Body of pancreas (tissue), 4 donors: ENCODE data around the gene ARMC10. TPM values are rescaled to one million over a fixed set of nuclear protein-coding genes. Genes with fewer than 3 reads are reported as not detected.
"Not testable (repeated sequence)": the region's sequence is repeated elsewhere in the genome, so short reads cannot be mapped to it uniquely, and the experiment has no call there.

Experiments
- ATAC-seq: fragments of 150-250 bp; one replicate; pipeline ENCODE4 v1.9.1; 2016
- DNase-seq, 4 donors: peaks; one replicate each; pipeline ENCODE4 v3.0.0-alpha.2; 2019
- H3K27ac ChIP-seq, 4 donors: fragments of 200-600 bp; sonication (generic); 1 replicate in 3 of 4; 2 replicates in 1 of 4; pipeline versions ENCODE4 v1.5.1 to v1.6.1; 2016 to 2019; ENCODE audit warnings: mild to moderate bottlenecking in 1 of 4, mixed read lengths in 1 of 4, moderate library complexity in 1 of 4
- H3K27me3 ChIP-seq, 2 donors: fragments of 200-600 bp; sonication (generic); one replicate each; pipeline ENCODE4 v1.6.0; 2016; ENCODE audit warnings: mild to moderate bottlenecking in 1 of 2
- H3K36me3 ChIP-seq, 2 donors: fragments of 200-600 bp; sonication (generic); replicated peaks in 1 of 2; 2 replicates each; pipeline ENCODE4 v1.5.1; 2016; ENCODE audit warnings: low read depth in 2 of 2; ENCODE audit not compliant: insufficient read depth in 1 of 2
- H3K4me1 ChIP-seq: fragments of 200-600 bp; sonication (generic); one replicate; pipeline ENCODE4 v1.6.0; 2016
- H3K4me3 ChIP-seq, 2 donors: fragments of 200-600 bp; sonication (generic); 1 replicate in 1 of 2; 2 replicates in 1 of 2; pipeline ENCODE4 v1.5.1; 2016 to 2019
- H3K9me3 ChIP-seq, 3 donors: fragments of 200-600 bp; sonication (generic); 1 replicate in 2 of 3; 2 replicates in 1 of 3; pipeline ENCODE4 v1.5.1; 2016
- CTCF ChIP-seq, 7 experiments: fragments of 450-650 bp in 4 of 7; fragments of 200-600 bp in 3 of 7; sonication (generic) in 3 of 7; IDR thresholded peaks; one replicate each; pipeline ENCODE4 v1.5.1; 2016 to 2019; ENCODE audit warnings: antibody characterized with exemption in 7 of 7
- POLR2A ChIP-seq, 3 donors: fragments of 450-650 bp; IDR thresholded peaks; one replicate each; pipeline ENCODE4 v1.6.1; 2016; ENCODE audit warnings: antibody characterized with exemption in 3 of 3, mild to moderate bottlenecking in 2 of 3
- WGBS, 2 donors: methylation state at CpG; one replicate each; pipeline ENCODE4 v1.1.5; 2017; 5-methylcytosine and 5-hydroxymethylcytosine counted together
- intact Hi-C: fragments of 100-400 bp; cut with DNase I; formaldehyde crosslinking; loops from one replicate; pipeline ENCODE4 v1.15.1; 2023
- total RNA-seq, 2 donors: library from RNA; depleted of rRNA; stranded (reverse); fragments of >200 nt; gene quantifications; one replicate each; pipeline ENCODE4 v1.1.0, GENCODE V29; 2016

ARMC10 gene
- total RNA-seq, 2 donors from 2014 or later: 20.4 to 31.1 TPM

- WGBS, 2 donors: 40 to 48% methylated on average over 2 of the region's 2 CpGs
- no peaks in the 10 kb centered on the region for H3K4me1 ChIP-seq
- DNase-seq (no peak), ATAC-seq (no peak)
- H3K27me3 ChIP-seq: no peaks in the 10 kb centered on the region
- H3K4me3 ChIP-seq: no peak overlapping the region
- no peak overlapping the region for H3K27ac ChIP-seq
- intact Hi-C loops: no loop called here
- no peaks in the 10 kb centered on the region for H3K9me3 ChIP-seq
- no peak for TF ChIP-seq CTCF (IDR thresholded peaks at IDR 0.05)
- no peak for TF ChIP-seq POLR2A (IDR thresholded peaks at IDR 0.05)
- H3K36me3 ChIP-seq: peaks cover 0 to 5% of the 10 kb centered on the region in 2 donors
These were observed 26.6 kb downstream of the ARMC10 start for GRCh38 chr7:103101543-103101942.

GRCh38 chr7:103106005-103106702, 31.2 kb downstream of the ARMC10 start:
- H3K27me3 ChIP-seq: no peaks in the 10 kb centered on the region
- H3K4me1 ChIP-seq: no peaks in the 10 kb centered on the region
- TF ChIP-seq POLR2A (IDR thresholded peaks at IDR 0.05): no peak
- TF ChIP-seq CTCF (IDR thresholded peaks at IDR 0.05): no peak
- no peak overlapping the region for H3K4me3 ChIP-seq
- H3K36me3 ChIP-seq: no peaks in the 10 kb centered on the region
- DNase-seq: peak in 1 of 4 donors; percentile 20
- H3K9me3 ChIP-seq: no peaks in the 10 kb centered on the region
- intact Hi-C loops: no loop called here
- no peak overlapping the region for H3K27ac ChIP-seq
- no peak for ATAC-seq
- 73 to 77% methylated on average over 9 to 10 of the region's 12 CpGs for WGBS, 2 donors

GRCh38 chr7:103106703-103107070, 31.7 kb downstream of the ARMC10 start:
- H3K27ac ChIP-seq, H3K9me3 ChIP-seq, H3K27me3 ChIP-seq, intact Hi-C loops, H3K4me3 ChIP-seq, DNase-seq, H3K4me1 ChIP-seq, ATAC-seq, H3K36me3 ChIP-seq: not testable (repeated sequence)
- 50 to 67% methylated on average over 6 of the region's 6 CpGs for WGBS, 2 donors

GRCh38 chr7:103113164-103113563, 38.2 kb downstream of the ARMC10 start:
- peak; percentile 75 for ATAC-seq
- intact Hi-C loops: no loop called here

GRCh38 chr7:103114576-103115008, 39.7 kb downstream of the ARMC10 start:
- Histone ChIP-seq H3K4me3 (no peak overlapping the region), H3K27me3 (no peaks in the 10 kb centered on the region), H3K36me3 (no peaks in the 10 kb centered on the region), H3K9me3 (no peaks in the 10 kb centered on the region), H3K4me1 (peaks cover 7% of the 10 kb centered on the region), H3K27ac (no peak overlapping the region)
- intact Hi-C loops: no loop called here
- no peak for DNase-seq
- WGBS, 2 donors: 71 to 80% methylated on average over 1 of the region's 1 CpG
- no peak for ATAC-seq
- no peak for TF ChIP-seq POLR2A (IDR thresholded peaks at IDR 0.05)
- no peak for TF ChIP-seq CTCF (IDR thresholded peaks at IDR 0.05)

More at GRCh38 chr7:103113164-103113563, 38.2 kb downstream of the ARMC10 start:
- Histone ChIP-seq H3K36me3 (no peaks in the 10 kb centered on the region), H3K9me3 (no peaks in the 10 kb centered on the region), H3K4me3 (no peak overlapping the region), H3K27me3 (no peaks in the 10 kb centered on the region), H3K27ac (peak overlapping the region in 1 of 4 donors; percentile 43), H3K4me1 (peaks cover 7% of the 10 kb centered on the region)
- 86% methylated on average over 2 of the region's 2 CpGs for WGBS, 2 donors
- peak in 1 of 4 donors; percentile 18 for DNase-seq
- TF ChIP-seq POLR2A (IDR thresholded peaks at IDR 0.05) (no peak), CTCF (IDR thresholded peaks at IDR 0.05) (no peak)
